GM12878 (cell line): ENCODE data around the gene FABP2. TPM values are rescaled to one million over a fixed set of nuclear protein-coding genes. Genes with fewer than 3 reads are reported as not detected.

Source experiments
- ATAC-seq: fragments of 200-7000 bp; cut with Tn5 transposase; 3 replicates; pipeline ENCODE4 v1.9.1; 2020; ENCODE audit warnings: mild to moderate bottlenecking, moderate library complexity
- BruUV-seq: library from RNA; stranded (reverse); fragments of 400-500 nt; replicated peaks from 2 replicates; lab custom pipeline; 2021; lab: Mats Ljungman, UMichigan
- CTCF ChIA-PET: fragments of 300-600 bp; sonication (Branson Sonifier 250); formaldehyde crosslinking; extraction: SDS; loops from one replicate; lab custom pipeline; 2021; ENCODE audit warnings: inconsistent platforms; lab: Yijun Ruan, JAX
- POLR2A ChIA-PET: fragments of 350-600 bp; formaldehyde crosslinking; extraction: SDS; loops from one replicate; lab custom pipeline; 2021; ENCODE audit warnings: inconsistent platforms; lab: Charles Lee
- RAD21 ChIA-PET: fragments of 300-600 bp; sonication (Branson Sonifier 250); formaldehyde crosslinking; loops from one replicate; lab custom pipeline; 2023; ENCODE audit warnings: antibody characterized with exemption; ENCODE audit not compliant: unreplicated experiment; lab: Charles Lee
- SMC1A ChIA-PET: fragments of 300-600 bp; sonication (Branson Sonifier 250); formaldehyde crosslinking; loops from one replicate; lab custom pipeline; 2023; ENCODE audit not compliant: unreplicated experiment, uncharacterized antibody; lab: Charles Lee
- DNase-seq: peaks from one replicate; pipeline ENCODE4 v3.0.0-alpha.2; 2011; ENCODE audit warnings: low read depth, low spot score
- FAIRE-seq: peaks from 3 replicates; lab custom pipeline; 2011; peaks lifted over from hg19 to GRCh38; lab: Jason Lieb, UNC
- H2AFZ ChIP-seq: 2 replicates; pipeline ENCODE4 v1.6.0; 2011; ENCODE audit warnings: low read depth, low read length, control low read depth; ENCODE audit not compliant: control insufficient read depth
- H3K27ac ChIP-seq: 2 replicates; pipeline ENCODE4 v1.5.1; 2011; ENCODE audit warnings: control low read depth; ENCODE audit not compliant: control insufficient read depth, insufficient read depth
- H3K27me3 ChIP-seq, 2 experiments: replicated peaks in 1 of 2; 2 replicates each; pipeline versions ENCODE4 v1.6.0 to v1.6.1; 2011; ENCODE audit warnings: low read length in 1 of 2; ENCODE audit not compliant: control insufficient read depth in 2 of 2, insufficient read depth in 2 of 2
- H3K36me3 ChIP-seq, 2 experiments: 2 replicates each; pipeline ENCODE4 v1.5.1; 2011; ENCODE audit warnings: low read length in 1 of 2; ENCODE audit not compliant: control insufficient read depth in 2 of 2, insufficient read depth in 2 of 2
- H3K4me1 ChIP-seq: 2 replicates; pipeline ENCODE4 v1.6.1; 2011; ENCODE audit warnings: mild to moderate bottlenecking, low read length, moderate library complexity, mixed read lengths; ENCODE audit not compliant: control insufficient read depth, insufficient read depth
- H3K4me2 ChIP-seq: 2 replicates; pipeline ENCODE4 v1.6.0; 2011; ENCODE audit warnings: control low read depth; ENCODE audit not compliant: control insufficient read depth, insufficient read depth
- H3K4me3 ChIP-seq: fragments of 200-600 bp; sonication (generic); 2 replicates; pipeline ENCODE4 v1.5.1; 2016
- H3K79me2 ChIP-seq: 2 replicates; pipeline ENCODE4 v1.6.0; 2011; ENCODE audit warnings: low read length; ENCODE audit not compliant: control insufficient read depth, insufficient read depth
- H3K9ac ChIP-seq: 2 replicates; pipeline ENCODE4 v1.8.0; 2011; ENCODE audit warnings: low read length, control low read depth, mixed read lengths; ENCODE audit not compliant: control insufficient read depth, insufficient read depth
- H3K9me3 ChIP-seq: replicated peaks from 3 replicates; pipeline ENCODE4 v1.5.1; 2011; ENCODE audit warnings: mild to moderate bottlenecking, low read length; ENCODE audit not compliant: control insufficient read depth, insufficient read depth
- H4K20me1 ChIP-seq: 2 replicates; pipeline ENCODE4 v1.6.0; 2011; ENCODE audit not compliant: control insufficient read depth, insufficient read depth
- BCLAF1 ChIP-seq: fragments of 450-650 bp; IDR thresholded peaks from 2 replicates; pipeline ENCODE4 v1.6.1; 2017; ENCODE audit warnings: antibody characterized with exemption, mild to moderate bottlenecking, moderate library complexity
- CREB1 ChIP-seq: IDR thresholded peaks from 2 replicates; pipeline ENCODE4 v1.6.1; 2012; ENCODE audit warnings: low read depth, mild to moderate bottlenecking, inconsistent platforms
- ESRRA ChIP-seq: IDR thresholded peaks from 2 replicates; pipeline ENCODE4 v1.6.1; 2012; ENCODE audit warnings: mild to moderate bottlenecking, low read length, improper control_type of control experiment
- KLF5 ChIP-seq: fragments of 450-650 bp; IDR thresholded peaks from 2 replicates; pipeline ENCODE4 v1.6.1; 2014; ENCODE audit warnings: mild to moderate bottlenecking; ENCODE audit not compliant: partially characterized antibody
- MTA2 ChIP-seq: fragments of 450-650 bp; IDR thresholded peaks from 2 replicates; pipeline ENCODE4 v1.6.1; 2016; ENCODE audit warnings: low read depth, mild to moderate bottlenecking, moderate library complexity
- MXI1 ChIP-seq: fragments of 150-350 bp; IDR thresholded peaks from 2 replicates; pipeline ENCODE4 v1.6.1; 2011; ENCODE audit warnings: low read depth, mild to moderate bottlenecking, inconsistent platforms, low read length, improper control_type of control experiment
- MYB ChIP-seq: fragments of 150-350 bp; IDR thresholded peaks from 2 replicates; pipeline ENCODE4 v1.6.1; 2014; ENCODE audit warnings: mild to moderate bottlenecking, low read depth, low read length, borderline replicate concordance
- POLR2A ChIP-seq: IDR thresholded peaks from 2 replicates; pipeline ENCODE4 v1.6.1; 2011; ENCODE audit warnings: low read depth, mild to moderate bottlenecking, low read length
- SPI1 ChIP-seq: IDR thresholded peaks from 2 replicates; pipeline ENCODE4 v1.6.1; 2011; ENCODE audit warnings: low read depth, mild to moderate bottlenecking, low read length, moderate library complexity, borderline replicate concordance; ENCODE audit not compliant: insufficient read depth
- SUPT20H ChIP-seq: IDR thresholded peaks from 2 replicates; pipeline ENCODE4 v1.6.1; 2011; ENCODE audit warnings: low read depth, mild to moderate bottlenecking, low read length, moderate library complexity, borderline replicate concordance; ENCODE audit not compliant: control insufficient read depth
- TBL1XR1 ChIP-seq: IDR thresholded peaks from 2 replicates; pipeline ENCODE4 v1.6.1; 2012; ENCODE audit warnings: low read depth, low read length, improper control_type of control experiment
- TCF7 ChIP-seq: IDR thresholded peaks from 2 replicates; pipeline ENCODE4 v1.6.1; 2014; ENCODE audit warnings: antibody characterized with exemption, borderline replicate concordance
- WGBS: methylation state at CpG from one replicate; pipeline ENCODE4 v1.1.6; 2016; ENCODE audit warnings: low lambda C conversion rate; ENCODE audit not compliant: insufficient replicate concordance, insufficient coverage; ENCODE audit errors: missing lambda C conversion rate; 5-methylcytosine and 5-hydroxymethylcytosine counted together
- in situ Hi-C: fragments of 300-500 bp; cut with MboI; formaldehyde crosslinking; loops from 9 replicates; pipeline ENCODE4 v1.14.3; 2018; ENCODE audit warnings: mixed read lengths
- intact Hi-C: fragments of 100-400 bp; cut with micrococcal nuclease; formaldehyde crosslinking; loops from one replicate; pipeline ENCODE4 v1.14.2; 2022; ENCODE audit not compliant: unreplicated experiment
- polyA plus RNA-seq, 11 experiments: library from polyadenylated mRNA; depleted of rRNA in 4 of 11; unstranded in 6 of 11; stranded (reverse) in 5 of 11; fragments of >200 nt; fragmentation: Nextera tagmentation in 4 of 11; fragmentation: Illumina TruSeq in 1 of 11; extraction: Ambion mirVana in 4 of 11; extraction: Trizol in 1 of 11; gene quantifications; 1 replicate in 1 of 11; 2 replicates in 10 of 11; pipeline versions ENCODE4 v1.2.1 to v1.2.3, GENCODE V29; 2011 to 2016; ENCODE audit warnings: inconsistent platforms in 2 of 11, missing spikeins in 2 of 11, low read depth in 1 of 11
- total RNA-seq, 4 experiments: library from RNA; depleted of rRNA in 3 of 4; stranded (reverse); fragments of >200 nt in 3 of 4; fragmentation: Illumina TruSeq in 1 of 4; extraction: Trizol in 1 of 4; gene quantifications; 2 replicates each; pipeline versions ENCODE4 v1.2.1 to v1.2.3, GENCODE V29; 2013 to 2021
- TF ChIP-seq, protein P1 (sequence below): IDR thresholded peaks from 2 replicates; pipeline ENCODE4 v1.6.1; 2011; ENCODE audit warnings: low read depth, mild to moderate bottlenecking, low read length, moderate library complexity, borderline replicate concordance; ENCODE audit errors: extremely low read depth
- TF ChIP-seq, protein P2 (sequence below): fragments of 450-650 bp; formaldehyde crosslinking; IDR thresholded peaks from 2 replicates; pipeline ENCODE4 v1.5.0; 2022; ENCODE audit warnings: mild to moderate bottlenecking, missing genetic modification characterization

The FABP2 gene
- total and polyA plus RNA-seq, 10 of the 15 experiments (the other 5 are each of a cell fraction or from before 2014, with no cell fraction given) = not detected

DNA sequence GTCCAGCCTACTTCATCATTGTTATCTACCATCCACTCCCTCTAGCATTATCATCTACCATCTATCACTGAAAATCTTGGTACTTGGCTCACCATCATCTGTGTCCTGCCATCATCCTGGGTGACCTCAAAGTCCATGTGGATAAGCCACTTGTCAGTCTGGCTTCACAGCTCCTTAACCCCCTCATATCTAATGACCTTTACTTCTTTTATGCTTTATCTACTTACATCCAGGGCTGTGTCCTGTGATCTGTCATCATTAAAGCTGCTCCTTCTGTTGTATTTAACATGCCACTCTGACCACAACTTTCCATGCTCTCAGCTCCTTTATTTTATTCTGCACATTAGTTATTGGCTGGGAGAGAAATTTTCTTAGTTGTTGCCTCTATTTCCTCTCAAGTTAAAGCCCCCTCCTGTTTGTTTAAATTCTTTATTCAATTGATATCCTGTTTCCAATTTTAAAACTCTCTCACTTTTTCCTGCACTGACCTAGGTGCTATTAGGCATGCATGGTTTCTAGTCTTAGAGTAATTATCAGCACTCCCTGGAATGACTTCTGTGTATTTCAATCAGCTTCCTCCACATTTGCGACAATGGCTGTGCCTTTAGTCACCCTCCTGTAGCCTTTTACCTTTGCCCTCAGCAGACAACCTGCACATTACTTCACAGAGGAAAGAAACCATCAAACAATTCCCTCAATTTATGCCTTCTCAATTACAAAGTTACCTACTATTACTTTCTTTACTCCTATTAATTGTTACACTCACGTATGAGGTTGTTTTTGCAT lies 8.1 kb upstream of the FABP2 start:
- no TSS peak for BruUV-seq
- in situ Hi-C loops (no loop called here), intact Hi-C loops (no loop called here)
- no peak overlapping the region for H2AFZ ChIP-seq
- no peaks in the 10 kb centered on the region; a peak in 1 of 4 replicates for H3K27me3 ChIP-seq
- ChIA-PET POLR2A (no interaction called here), RAD21 (no interaction called here), CTCF (no interaction called here), SMC1A (interaction anchor here (1.2 kb wide), 1 partner anchor 9 kb away, joined by 3 read pairs; no protein-coding TSS in a partner anchor)
- DNase-seq = no peak
- no peaks in the 10 kb centered on the region for H3K79me2 ChIP-seq
- TF ChIP-seq, protein P1, sequence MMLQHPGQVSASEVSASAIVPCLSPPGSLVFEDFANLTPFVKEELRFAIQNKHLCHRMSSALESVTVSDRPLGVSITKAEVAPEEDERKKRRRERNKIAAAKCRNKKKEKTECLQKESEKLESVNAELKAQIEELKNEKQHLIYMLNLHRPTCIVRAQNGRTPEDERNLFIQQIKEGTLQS = no peak
- TF ChIP-seq MYB (no peak), KLF5 (no peak), TBL1XR1 (no peak), SPI1 (no peak), BCLAF1 (no peak), MXI1 (no peak), MTA2 (no peak), ESRRA (no peak), TCF7 (no peak), SUPT20H (no peak), CREB1 (no peak), POLR2A (no peak)
- TF ChIP-seq, protein P2, sequence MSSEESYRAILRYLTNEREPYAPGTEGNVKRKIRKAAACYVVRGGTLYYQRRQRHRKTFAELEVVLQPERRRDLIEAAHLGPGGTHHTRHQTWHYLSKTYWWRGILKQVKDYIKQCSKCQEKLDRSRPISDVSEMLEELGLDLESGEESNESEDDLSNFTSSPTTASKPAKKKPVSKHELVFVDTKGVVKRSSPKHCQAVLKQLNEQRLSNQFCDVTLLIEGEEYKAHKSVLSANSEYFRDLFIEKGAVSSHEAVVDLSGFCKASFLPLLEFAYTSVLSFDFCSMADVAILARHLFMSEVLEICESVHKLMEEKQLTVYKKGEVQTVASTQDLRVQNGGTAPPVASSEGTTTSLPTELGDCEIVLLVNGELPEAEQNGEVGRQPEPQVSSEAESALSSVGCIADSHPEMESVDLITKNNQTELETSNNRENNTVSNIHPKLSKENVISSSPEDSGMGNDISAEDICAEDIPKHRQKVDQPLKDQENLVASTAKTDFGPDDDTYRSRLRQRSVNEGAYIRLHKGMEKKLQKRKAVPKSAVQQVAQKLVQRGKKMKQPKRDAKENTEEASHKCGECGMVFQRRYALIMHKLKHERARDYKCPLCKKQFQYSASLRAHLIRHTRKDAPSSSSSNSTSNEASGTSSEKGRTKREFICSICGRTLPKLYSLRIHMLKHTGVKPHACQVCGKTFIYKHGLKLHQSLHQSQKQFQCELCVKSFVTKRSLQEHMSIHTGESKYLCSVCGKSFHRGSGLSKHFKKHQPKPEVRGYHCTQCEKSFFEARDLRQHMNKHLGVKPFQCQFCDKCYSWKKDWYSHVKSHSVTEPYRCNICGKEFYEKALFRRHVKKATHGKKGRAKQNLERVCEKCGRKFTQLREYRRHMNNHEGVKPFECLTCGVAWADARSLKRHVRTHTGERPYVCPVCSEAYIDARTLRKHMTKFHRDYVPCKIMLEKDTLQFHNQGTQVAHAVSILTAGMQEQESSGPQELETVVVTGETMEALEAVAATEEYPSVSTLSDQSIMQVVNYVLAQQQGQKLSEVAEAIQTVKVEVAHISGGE (CRISPR knock-in tag) = no peak
- H3K9ac ChIP-seq = no peak overlapping the region
- ATAC-seq = no peak
- no peak overlapping the region for H3K4me2 ChIP-seq
- H3K36me3 ChIP-seq = no peaks in the 10 kb centered on the region
- FAIRE-seq = no peak
- no peak overlapping the region for H3K4me3 ChIP-seq
- H3K9me3 ChIP-seq = no peaks in the 10 kb centered on the region
- WGBS = 36% methylated on average over 2 of the region's 2 CpGs
- H3K27ac ChIP-seq = no peak overlapping the region
- no peaks in the 10 kb centered on the region for H3K4me1 ChIP-seq
- H4K20me1 ChIP-seq = no peaks in the 10 kb centered on the region
